Myocyte (in vitro differentiated cells): Measurements from ENCODE around the gene SCFD1. TPM values are rescaled to one million over a fixed set of nuclear protein-coding genes. Genes with fewer than 3 reads are reported as not detected.

Experiments used
- DNase-seq: peaks from one replicate; pipeline ENCODE4 v3.0.0-alpha.2; 2012; ENCODE audit warnings: low read depth
- total RNA-seq: library from RNA; depleted of rRNA; stranded (reverse); fragments of >200 nt; gene quantifications from 2 replicates; pipeline ENCODE4 v1.2.3, GENCODE V29; 2014

Gene SCFD1
- total RNA-seq, 1 donor from 2014 or later = 75.3 TPM

DNA sequence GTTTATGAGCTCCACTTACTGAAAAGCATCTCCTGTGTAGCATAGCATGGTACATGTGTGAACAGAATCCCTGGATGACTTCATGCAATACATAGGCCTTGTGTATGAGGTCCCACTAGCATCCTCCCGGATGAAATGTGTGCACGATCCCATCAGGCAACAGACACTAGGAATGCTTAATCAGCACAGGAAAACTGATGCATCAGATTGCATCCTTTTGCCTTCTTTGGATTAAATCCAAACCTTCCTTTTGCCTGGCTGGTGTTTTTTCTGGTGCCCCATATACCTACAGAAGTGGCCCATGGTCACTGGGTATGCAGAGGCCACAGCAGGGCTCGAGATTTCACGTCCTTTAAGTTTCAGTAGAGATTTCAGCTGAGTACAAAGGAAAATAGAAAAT, 131.3 kb downstream of the SCFD1 start:
- no peak for DNase-seq

DNA sequence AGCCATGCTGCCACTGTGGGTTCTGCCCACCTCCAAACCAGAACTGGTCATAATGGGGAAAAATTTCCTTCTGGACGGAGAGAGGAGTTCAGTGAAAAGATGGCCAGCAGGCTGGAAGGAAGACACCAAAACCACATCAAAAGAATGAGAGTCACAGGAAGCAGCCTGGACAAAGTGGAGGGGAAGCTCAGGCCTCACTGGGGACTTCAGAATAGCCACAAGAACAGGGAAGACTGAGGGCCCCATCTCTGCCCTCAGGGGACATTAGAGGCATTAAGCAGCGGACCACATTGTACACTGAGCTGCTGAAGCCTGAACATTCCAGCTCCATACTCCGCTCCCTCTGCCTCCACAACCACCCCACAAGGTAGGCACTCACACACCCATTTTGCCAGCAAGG, 132.7 kb downstream of the SCFD1 start:
- no peak for DNase-seq

DNA sequence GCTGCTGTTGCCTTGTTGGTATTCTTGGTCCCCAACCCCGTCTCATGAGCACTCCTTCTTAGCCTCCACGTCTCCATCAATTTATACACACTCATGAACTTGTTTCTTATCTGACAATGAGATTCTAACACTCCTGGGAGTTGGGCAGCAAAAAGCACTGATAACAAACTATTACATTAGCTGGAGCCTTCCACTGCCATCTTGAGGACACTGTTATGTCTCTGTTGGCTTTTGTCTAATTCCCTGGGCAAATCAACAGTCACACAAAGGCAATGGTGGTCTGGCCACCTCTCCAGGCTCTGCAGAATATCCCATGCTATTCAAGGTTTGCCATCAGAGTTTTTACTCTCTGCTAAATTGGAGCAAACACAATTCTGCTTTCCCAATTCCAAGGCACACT, 134.5 kb downstream of the SCFD1 start:
- DNase-seq = no peak

GRCh38 chr14:30757082-30757481, 135.0 kb downstream of the SCFD1 start:
- DNase-seq = no peak

DNA sequence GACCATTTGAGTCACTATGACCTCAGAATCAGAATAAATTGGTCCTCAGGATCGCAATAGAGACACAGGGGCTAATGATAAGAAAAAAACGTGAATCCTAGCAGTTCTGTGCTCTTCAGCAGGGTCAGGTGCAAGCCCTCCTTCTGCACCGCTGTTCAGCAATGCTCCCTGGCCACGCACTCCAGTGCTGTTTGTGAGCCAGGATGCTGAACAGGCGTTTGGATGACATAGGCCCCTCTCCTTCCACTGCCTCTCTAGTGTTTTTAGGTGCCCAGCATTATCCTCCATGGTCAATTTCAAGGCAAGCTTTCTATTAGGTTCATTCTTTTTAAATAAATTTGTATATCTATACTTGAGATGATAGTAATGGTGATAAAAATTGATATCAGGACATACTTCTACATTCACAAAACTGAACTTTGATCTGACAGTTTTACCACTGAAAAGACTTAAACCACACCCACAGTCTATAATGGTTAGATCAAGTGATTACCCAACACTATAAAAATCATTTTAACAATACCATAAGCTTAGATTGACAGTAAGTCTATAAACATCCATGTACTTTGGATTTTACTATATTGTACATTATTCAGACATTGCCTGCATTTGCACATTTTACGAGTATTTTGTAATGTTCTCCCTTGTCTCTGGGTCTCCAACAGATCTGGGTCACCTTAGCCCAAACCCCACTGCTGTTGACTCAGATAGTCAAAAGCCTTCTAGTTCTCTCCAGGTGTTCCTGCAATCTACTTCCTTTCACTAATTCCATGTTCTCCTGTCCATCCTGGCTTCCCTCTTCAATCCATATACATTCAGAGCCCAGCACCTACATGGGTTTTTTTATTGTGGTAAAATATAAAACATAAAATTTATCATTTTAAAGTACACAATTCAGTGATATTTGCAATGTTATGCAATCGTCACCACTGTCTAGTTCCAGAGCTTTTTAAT, 137.3 kb downstream of the SCFD1 start:
- DNase-seq = no peak

DNA sequence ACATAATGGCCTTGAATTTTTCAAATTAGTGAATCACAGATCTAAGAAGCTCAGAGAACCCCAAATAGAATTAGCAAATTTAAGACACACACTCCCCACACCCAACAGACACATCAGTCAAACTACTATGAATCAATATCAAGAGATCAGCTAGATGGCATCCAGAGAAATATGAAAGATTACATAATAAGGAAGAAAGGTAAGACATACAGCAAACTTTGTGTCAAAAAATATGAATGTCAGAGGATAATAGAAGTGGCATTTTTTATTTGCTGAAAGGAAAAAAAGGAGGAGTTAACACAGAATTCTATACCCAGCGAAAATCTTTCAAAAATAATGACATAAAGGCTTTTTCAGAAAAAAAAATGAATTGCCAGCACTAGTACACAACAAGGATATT, 141.8 kb downstream of the SCFD1 start:
- DNase-seq = no peak

DNA sequence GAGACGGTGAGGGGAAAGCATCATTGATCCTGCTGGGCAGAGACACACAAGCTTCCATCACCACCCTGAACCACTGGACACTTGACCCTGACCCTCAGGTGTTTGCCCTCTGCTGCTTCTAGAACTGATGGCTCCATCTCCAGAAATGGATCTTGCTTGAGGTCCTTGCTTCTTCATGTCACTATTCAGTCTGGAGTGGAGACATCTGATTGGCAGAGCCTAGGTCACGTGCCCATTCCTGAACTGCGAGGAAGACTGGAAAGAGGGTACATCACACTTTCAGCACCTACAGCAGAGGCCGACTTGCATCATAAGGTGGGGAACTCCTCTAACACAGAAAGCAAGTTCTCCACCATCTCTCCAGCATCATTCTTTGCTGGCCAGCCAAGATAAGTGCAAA, 145.5 kb downstream of the SCFD1 start:
- DNase-seq = no peak

DNA sequence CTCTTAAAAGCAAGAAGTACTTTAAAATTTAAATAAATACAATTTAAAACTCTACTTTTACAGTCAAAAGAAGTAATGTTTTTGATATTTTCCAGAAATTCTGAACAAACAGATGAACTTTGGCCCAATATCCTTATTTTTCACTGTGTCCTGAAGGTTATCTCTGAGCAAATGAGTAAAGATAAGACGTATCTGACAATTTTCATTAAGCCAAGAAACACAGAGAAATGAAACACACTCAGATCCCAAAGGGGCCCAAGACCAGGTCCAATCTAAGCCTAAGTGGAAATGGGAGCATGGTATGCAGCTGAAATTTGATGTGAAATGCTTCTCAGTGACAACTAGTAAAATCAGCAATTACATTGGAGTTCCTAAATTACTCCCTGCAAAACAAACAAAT, 146.7 kb downstream of the SCFD1 start:
- no peak for DNase-seq

DNA sequence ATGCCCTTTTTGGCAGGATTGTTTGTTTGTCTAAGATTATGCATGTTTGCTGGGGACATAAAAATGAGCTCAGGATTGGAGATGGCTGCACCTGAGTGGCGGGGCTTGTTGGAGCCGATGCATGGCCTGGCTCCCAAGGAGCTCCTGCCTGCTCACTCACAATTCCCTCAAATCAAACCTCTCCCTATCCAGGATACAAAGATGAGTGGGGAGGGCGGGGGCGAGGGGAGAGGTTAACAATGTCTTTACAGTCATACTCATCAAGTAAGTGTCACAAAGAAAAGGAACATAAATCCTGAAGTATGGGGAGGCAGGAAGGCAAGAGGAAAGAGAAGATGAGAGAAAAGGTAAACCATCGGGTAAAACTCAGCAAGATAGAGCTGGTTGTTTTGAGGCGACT, 148.3 kb downstream of the SCFD1 start:
- no peak for DNase-seq

GRCh38 chr14:30771595-30771994, 149.5 kb downstream of the SCFD1 start:
- DNase-seq = no peak

GRCh38 chr14:30779210-30779609, 157.1 kb downstream of the SCFD1 start:
- DNase-seq = peak; percentile 58

Other genes with a start within 250 kb of the SCFD1 start
- gene G2E3, start 63.2 kb upstream of the SCFD1 start, total RNA-seq = 12.3 and 13.2 TPM in 2 replicates